ENCODE data around the gene PRSS33.

Gene PRSS33

DNA sequence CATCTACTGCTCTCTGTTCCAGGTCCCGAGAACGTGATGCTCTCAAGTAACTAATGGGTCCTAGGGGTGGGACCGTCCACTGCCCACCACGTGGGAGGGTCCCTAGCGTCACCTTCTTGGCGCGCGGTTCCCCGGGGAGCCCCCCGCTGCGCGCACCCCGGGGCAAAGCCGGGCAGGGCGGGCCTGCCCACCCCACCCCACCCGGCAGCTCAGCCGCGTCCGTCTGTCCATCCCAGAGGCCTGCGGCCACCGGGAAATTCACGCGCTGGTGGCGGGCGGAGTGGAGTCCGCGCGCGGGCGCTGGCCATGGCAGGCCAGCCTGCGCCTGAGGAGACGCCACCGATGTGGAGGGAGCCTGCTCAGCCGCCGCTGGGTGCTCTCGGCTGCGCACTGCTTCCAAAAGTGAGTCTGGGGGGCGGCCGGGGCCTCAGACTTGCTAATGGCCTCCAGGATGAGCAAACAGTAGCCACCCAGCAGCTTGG lies 11.4 kb upstream of the PRSS33 start:
- DNase-seq, result no peak

DNA sequence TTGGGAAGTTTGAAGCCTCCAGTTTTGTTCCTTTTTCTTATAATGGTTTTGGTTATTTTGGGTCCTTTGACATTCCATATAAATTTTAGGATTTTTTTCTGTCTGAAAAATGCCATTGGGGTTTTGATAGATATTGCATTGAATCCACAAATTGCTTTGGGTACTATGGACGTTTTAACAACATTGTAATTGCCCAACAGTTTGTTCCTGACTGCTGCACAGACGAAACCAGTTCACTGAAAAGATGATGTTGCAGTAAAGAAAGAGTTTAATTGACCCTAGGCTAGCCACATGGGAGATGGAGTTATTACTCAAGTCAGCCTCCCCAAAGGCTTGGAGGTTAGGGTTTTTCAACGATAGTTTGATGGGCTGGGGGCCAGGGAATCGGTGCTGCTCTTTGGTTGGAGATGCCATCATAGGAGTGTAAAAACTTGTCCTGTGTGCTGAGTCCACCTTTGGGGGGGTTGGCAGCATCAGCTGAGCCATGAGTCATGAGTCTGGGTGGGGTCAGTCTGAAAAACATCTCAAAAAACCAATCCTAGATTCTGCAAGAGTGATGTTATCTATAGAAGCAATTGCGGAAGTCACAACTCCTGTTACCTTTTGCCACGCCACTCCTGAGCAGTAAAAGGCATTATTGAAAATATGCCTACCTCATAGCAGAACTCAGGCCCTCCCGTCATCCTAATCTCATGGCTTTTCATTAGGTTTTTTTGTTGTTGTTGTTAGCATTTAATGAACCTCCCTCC lies 8.2 kb upstream of the PRSS33 start:
- no peak for DNase-seq

DNA sequence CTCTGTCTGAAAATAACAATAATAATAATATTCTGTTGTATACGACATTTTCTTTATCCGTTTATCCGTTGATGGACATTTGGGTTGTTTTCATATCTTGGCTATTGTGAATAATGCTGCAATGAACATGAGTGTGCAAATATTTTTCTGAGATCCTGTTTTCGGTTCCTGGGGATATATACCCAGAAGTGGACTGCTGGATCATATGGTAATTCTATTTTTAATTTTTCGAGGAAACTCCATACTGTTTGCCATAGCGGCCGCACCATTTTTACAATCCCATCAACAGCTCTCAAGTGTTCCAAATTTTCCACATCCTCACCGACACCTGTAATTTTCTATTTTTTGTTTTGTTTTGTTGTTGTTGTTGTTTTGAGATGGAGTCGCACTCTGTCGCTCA lies 5.6 kb upstream of the PRSS33 start:
- no peak for DNase-seq

DNA sequence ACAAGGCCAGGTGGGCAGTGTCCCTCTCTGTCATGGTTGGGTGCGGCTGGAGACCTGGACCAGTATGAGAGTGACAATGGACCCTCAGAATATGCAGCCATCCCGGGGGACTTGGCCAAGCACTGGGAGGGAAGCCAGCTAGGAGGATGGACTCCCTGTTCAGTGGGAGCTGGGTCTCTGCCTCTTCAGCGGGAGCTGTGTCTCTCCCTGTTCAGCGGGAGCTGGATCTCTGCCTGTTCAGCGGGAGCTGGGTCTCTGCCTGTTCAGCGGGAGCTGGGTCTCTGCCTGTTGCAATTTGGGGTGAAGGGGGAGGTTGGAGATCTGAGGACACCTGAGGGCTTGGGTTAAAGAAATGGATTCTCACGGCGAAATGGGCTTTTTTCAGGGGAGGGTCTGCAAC lies 3.8 kb upstream of the PRSS33 start:
- DNase-seq, result no peak

DNA sequence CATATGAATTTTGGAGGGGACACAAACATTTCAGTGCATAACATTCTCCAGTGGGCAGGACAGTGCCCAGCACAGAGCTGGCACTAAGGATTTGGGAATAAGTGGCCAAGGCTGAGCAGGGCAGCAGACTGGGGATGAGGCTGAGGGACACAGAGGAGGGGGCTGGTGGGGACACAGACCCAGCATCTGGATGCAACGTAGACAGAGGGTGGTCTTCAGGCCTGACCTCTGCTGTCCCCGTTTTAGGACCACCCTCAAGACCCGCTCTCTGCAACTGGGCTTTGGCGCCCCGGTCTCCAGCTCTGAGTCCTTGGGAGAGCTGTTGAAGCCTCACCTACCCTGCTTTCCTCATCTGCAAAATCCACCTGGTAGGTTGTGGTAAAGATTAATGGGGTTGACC lies 3.3 kb upstream of the PRSS33 start:
- no peak for DNase-seq

DNA sequence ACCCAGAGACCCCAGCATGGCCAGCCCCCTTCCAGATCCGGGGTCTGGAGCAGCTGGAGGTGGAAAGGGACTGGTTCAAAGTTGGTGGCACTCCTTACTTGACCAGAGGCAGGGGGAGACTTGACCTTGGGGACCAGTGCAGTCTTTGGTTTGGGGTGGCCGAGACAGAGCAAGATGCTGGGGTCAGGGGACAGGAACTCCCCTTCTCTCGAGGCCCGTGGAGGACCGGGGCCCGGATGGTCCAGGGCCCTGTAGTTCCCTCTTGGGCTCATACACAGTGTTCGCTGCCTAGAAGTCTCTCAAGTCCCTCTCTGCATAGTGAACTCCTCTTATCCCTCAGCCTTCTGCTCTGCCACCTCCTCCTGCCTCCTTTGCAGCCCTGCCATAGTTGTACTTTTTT lies 601 bp upstream of the PRSS33 start:
- no peak for DNase-seq

DNA sequence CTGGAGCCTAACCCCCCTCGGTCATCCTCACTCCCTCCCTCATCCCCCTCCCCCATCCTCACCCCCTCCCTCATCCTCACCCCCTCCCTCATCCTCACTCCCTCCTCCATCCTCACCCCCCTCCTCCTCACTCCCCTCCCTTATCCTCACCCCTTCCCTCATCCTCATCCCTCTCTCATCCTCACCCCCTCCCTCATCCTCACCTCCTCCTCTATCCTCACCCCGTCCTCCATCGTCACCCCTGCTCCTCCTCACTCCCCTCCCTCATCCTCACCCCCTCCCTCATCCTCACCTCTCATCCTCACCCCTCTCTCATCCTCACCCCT lies 571 bp downstream of the PRSS33 start:
- DNase-seq, result no peak

DNA sequence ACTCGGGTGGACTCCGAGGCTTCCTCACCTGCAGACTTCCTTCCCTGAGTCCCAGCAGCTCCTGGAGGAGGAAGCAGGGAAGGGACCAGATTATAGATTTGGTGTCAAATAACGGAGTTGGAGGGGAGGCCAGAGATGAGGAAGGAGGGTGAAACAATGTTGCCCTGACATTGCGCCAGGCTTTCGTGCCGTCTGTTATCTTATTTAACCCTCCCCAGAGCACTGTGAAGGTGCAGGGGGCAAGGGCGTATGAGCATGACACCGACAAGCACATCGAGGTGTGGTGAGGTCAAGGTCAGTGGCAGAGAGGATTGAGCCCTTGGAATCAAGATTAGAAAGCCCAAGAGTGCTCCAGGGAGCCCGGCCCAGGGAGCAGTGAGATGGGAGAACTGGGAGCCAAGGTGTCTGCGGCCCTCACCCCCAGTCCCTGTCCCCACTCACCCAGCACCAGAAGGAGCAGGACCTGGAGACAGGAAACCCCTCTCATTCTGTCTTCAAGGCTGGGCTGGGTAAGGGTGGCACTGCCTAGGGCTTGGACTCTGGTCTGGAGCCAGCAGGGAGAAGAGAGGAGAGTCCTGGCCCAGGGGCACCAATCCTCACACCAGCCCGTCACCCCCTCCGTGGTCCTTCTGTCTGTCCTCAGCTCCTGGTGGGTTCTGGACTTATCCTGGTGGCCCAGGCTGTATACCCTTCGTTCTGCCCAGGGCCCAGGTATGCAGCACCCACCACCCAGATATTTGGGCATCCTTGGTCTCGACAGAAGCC lies 1.1 kb downstream of the PRSS33 start:
- DNase-seq, result no peak

DNA sequence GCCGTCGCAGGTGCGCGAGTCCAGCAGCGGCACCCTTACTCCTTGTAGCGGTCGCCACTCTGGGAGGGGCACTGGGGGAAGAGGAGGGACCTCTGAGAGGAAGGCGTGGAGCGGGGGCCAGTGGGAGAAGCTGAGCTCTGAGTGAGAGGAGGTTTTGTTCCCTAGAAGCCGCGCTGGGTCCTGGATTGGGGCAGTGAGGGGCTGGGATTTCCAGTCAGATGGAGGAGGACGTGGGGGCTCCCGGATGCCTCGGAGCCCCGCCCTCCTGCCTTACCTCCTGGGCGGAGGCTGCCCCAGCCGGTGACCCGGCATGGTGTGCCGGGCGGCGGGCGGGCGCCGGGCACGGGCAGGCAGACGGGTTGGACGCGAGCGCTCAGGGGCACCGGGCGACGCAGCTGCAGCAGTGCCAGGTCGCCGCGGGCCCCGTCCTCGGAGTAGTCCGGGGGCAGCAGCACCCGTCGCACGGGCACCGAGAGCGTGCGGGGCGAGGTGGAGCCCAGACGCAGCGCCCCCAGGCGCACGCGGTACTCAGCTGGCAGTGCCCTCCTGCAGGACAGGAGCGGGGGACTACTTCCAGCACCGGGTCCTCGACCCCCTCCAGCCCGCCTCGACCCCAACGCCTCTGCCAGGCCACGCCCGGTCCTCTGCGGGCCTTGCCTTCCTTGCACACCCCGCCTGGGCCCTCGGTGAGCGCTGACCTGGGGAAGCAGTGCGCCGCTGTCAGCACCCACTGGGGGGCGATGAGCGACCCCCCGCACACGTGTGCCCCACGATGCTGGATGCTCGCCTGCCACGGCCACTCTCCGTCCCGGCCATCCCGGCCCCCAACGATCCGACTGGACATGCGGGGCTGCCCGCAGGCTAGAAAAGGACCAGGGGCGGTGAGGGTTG lies 2.0 kb downstream of the PRSS33 start:
- DNase-seq, result no peak

DNA sequence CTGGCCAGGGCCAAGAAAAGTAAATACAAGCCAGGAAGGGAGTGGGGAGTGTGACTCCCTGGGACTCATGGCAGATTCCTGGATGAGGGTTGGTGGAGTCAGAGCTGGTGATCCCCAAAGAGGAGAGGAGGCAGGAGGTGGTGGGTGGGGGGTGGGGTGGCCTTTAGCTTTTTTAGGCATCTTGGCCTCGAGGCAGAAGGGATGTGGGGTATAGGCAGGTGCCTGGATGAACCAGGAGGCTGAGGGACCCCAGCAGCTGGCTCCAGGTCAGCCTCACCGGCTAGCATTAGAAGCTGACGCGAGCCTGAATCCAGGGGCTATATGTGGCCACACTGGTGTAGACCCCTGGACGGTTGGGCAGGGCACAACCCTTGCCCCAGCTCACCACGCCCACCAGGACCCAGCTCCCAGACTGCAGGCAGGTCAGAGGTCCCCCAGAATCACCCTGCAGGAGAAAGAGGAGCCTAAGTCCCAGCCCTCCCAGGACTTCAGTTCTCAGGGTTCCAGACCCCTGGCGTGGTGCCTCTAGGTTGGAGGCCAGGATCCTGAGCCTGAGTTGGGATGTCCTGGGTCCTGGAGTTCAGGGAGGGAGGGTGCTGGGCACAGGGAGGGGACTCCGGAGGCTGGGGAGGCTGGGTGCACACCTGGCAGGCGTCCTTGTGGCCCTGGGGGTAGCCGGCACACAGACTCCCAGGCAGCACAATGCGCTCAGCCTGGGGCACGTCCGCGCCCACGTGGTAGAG lies 2.8 kb downstream of the PRSS33 start:
- DNase-seq, result no peak

DNA sequence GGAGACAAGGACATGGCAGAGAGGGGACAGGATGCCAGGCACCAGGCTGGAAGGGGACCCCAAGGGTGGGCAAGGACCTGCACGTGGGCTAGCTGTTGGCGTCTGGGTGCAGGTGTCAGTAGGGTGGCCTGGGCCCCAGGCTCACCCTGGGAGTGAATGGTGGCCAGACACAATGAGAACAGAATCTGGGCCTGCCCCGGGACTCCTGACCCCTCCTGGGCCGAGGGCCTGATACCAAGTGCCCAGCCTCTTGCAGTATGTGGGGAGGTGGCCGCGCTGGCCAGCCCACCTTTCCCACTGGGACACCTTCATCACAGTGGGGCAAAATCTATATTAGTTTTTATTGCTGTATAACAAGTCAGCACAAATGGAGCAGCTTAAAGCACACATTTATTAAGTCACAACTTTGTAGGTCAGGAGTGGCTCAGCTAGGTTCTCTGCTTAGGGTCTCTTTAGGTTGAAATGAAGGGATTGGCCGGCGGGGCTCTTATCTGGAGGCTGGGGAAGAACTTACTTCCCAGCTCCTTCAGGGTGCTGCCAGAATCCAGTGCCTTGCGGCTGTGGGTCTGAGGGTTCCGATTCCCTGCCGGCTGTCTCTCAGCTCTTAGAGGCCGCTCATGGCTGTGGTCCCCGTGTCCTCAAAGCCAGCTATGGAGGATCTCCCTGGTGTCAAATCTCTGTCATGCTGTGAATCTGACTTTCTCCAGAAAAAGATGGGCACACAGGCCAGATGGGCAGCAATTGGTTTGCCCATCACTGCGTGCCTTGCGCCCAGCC lies 3.6 kb downstream of the PRSS33 start:
- DNase-seq, result no peak

DNA sequence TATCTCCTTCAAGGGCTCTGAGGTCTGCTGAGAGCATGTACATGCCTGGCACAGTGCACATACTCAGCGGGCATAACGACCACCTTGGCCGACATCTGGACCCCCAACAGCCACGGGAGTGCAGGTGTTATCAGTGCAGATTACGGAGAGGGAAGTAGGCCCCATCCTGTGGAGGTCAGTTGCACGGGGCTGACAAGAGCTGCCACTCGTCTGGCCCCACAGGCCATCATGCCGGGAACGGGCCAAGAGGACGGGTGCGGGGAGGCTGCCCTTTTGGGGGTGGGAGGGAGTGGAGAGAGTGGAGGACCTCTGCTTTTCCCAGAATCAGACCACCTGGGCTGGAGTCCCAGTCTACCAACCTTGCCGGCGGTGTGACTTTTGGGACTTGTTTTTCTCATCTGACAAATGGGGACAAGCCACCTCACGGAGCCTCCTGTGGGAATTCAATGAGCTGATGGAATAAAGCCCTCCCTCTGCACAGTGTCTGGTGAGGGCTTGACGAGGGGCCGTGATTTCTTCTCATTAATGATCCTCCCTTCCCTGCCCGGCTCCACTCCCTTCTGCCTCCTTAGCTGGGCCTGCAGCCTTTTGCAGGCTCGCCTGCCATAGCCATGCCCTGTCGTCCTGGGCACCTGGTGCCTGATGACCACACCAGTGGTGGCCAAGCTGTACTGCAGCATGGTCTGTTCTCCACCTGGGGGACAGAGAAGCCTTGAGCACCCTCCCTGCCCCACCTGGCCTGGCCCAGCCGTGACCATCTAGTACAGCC lies 4.6 kb downstream of the PRSS33 start:
- DNase-seq, result no peak

DNA sequence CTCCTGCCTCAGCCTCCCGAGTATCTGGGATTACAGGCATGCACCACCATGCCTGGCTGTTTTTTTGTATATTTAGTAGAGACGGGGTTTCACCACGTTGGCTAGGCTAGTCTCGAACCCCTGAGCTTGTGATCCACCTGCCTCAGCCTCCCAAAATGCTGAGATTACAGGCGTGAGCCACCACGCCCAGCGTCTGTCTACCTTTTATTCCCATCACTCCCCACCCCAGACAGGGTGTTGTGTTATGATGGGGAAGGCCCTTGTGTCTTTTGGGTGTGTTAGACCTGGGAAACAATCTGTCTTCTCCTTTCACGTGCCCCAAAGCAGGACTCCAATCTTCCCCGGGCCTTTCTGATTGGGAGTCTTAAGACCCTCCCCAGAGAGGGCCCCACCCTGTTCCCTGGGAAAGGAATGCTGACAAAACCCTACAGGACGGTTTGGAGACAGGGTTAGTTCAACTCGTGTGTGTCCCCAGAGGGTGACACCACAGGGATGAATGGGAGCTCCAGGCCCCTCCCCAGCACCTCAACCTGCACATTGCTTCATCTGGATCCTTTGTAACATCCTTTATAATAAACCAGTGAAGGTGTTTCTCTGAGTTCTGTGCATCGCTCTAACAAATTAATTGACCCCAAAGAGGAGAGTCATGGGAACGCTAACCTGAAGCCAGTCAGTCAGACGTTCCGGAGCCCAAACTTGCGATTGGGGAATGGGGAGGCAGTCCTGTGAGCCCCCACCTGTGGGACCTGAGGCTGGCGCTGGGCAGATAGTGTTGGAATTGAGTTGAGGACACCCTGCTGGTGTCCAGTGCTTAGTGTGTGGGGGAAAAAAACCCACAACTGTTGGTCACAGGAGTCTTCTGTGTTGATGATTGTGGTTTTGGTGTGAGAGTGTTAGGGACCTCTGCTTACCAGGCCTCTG lies 7.1 kb downstream of the PRSS33 start:
- DNase-seq, result no peak

DNA sequence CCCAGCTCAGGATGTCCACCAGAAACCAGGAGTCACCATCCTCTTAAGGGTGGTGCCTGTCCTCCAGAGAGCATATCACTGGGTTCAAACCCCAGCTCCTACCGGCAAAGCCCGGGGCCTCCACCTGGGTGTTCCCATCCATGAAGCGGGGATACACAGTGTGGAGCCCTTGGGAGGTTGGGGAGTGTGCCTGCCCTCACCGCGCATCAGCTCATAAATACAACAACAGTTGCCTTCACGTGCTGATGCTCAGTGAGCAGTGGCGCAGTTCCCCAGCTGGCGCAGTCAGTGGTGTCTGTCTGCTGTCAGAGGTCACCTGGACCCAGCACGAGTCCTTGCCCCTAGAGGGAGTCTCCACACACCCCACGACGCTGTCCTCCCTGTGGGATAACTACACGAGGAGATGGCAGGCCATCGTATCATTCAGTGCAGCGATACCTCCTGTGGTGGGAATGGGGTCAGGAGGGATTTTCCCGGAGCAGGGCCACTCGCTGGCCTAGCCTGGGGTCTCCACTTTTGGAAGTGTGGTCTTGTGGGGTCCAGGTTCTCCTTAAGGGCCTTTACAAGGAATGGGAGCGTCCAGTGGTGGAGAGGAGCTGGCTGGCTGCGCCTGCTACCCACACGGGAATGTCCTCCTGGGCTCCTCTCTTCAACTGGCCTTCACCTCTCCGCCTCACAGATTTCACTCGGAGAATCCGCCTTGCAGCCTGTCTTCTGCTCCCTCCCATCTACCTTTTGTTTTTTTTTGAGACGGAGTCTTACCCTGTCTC lies 8.0 kb downstream of the PRSS33 start:
- no peak for DNase-seq

DNA sequence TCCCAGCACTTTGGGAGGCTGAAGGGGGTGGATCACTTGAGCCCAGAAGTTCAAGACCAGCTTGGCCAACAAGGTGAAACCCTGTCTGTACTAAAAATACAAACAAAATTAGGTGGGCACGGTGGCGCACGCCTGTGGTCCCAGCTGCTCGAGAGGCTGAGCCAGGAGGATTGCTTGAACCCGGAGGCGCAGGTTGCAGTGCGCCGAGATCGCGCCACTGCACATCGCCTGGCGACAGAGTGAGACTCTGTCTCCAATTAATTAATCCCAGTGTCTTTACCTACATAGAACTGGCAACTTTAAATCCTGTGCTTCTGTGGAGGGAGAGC lies 8.8 kb downstream of the PRSS33 start:
- no peak for DNase-seq

DNA sequence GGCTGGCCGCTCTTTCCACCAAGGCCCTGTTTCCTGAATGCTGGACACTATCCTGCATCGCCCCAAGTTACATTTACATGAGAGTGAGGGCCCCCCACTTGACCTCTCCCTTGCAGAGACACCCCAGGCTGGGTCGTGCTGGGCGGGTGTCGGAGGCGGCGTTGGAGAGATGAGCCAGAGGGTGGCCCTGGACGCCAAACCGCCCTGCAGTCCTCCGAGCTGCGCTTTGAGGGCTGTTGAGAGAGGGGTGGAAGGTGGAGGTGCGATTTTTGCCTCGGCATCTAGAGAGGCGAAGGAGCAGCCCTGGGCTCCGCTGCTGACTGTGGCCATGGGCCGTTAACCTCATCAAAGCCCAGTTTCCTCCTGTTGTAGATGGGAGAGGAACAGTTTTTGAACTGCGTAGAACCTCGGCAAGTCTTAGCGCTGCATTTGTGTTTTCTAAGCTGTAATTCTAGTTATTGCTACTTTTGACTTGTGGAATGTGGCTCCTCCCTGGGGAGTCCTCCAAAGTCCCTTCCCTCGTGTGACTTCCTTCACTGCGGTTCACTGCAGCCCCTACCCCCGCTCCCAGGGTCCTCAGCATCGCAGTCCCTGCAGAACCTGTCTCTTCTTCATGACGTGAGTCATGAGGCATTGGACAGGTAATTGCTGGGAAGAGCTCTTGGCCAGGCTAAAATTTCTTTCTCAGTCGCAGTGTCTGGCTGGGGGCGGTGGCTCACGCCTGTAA lies 9.3 kb downstream of the PRSS33 start:
- DNase-seq, result no peak

DNA sequence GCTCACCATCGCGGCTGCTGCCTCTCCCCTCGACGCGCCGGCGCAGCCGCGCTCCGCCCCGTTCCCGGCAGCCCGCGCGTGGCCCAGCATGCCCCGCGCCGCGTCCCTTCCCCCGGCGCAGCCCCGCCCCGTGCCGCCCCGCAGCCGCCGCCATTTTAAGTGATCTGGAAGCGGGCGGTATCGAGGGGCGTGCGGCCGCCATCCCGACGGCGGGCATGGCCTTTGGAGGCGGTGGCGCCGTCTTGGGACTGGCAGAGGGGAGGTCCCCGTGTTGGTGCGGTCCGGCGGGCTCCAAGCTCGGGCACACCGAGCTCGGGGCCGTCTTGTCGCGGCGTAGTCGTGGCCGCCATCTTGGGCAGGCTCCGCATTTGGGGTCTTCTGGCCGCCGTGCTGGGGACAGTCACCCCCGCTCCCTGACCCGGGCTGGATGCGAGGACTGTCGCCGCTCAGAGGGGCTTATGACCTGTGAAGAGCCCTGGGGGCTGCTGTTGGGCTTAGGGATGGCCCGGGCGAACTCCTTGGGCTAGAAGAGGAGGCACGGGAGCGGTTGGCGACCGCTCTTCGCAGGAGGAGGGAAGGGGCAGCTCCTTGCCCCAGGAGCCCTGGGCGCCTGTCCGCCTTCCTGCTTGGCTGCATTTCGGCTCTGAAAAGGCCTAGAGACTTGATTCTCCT lies 10.0 kb downstream of the PRSS33 start, which contains the start of gene ELOB:
Gene ELOB (minus strand): TSS at position 50 of the 672 bp plus-strand sequence. CDS start 41 bp downstream, at position 9.
- peak; percentile 80 for DNase-seq

All from fibroblast of upper back skin (primary cell).